SK-N-SH (cell line): ENCODE data around the gene C7orf25.

Experiments
- CTCF ChIP-seq: fragments of 200-600 bp; sonication (generic); IDR thresholded peaks from 2 replicates; pipeline ENCODE4 v1.6.1; 2017; ENCODE audit warnings: antibody characterized with exemption, mild to moderate bottlenecking, moderate library complexity
- POLR2AphosphoS5 ChIP-seq: IDR thresholded peaks from 2 replicates; pipeline ENCODE4 v1.6.1; 2012; ENCODE audit warnings: low read depth, low read length

GRCh38 chr7:42878303-42878702 lies 33.6 kb downstream of the C7orf25 start:
- TF ChIP-seq CTCF (no peak), POLR2AphosphoS5 (no peak)
